Endothelial cell of umbilical vein (primary cell): ENCODE data around the gene LGALS8. TPM values are rescaled to one million over a fixed set of nuclear protein-coding genes. Genes with fewer than 3 reads are reported as not detected.
A peak's percentile ranks its signal among the peaks of the same experiment; 100 is the strongest.

Source experiments
- BruUV-seq: library from RNA; stranded (reverse); fragments of 400-500 nt; replicated peaks from 2 replicates; lab custom pipeline; 2021; lab: Mats Ljungman, UMichigan
- CTCF ChIA-PET: fragments of 300-600, 350-600 bp; sonication (Branson Sonifier 250); formaldehyde crosslinking; loops from one replicate; lab custom pipeline; 2021; ENCODE audit warnings: antibody characterized with exemption, inconsistent platforms; lab: Charles Lee
- POLR2A ChIA-PET: fragments of 300-600, 350-600 bp; sonication (Branson Sonifier 250); formaldehyde crosslinking; loops from one replicate; lab custom pipeline; 2021; ENCODE audit warnings: antibody characterized with exemption, inconsistent platforms; lab: Charles Lee
- DNase-seq: peaks from one replicate; pipeline ENCODE4 v3.0.0-alpha.2; 2011; ENCODE audit warnings: low read depth, low spot score
- FAIRE-seq: peaks from 2 replicates; lab custom pipeline; 2011; peaks lifted over from hg19 to GRCh38; lab: Jason Lieb, UNC
- H2AFZ ChIP-seq: 2 replicates; pipeline ENCODE4 v1.6.0; 2012; ENCODE audit warnings: low read depth, low read length, control low read depth, inconsistent platforms
- H3K27ac ChIP-seq: 2 replicates; pipeline ENCODE4 v1.5.1; 2011; ENCODE audit warnings: low read depth, mild to moderate bottlenecking, control low read depth, low read length, moderate library complexity; ENCODE audit not compliant: insufficient read depth
- H3K27me3 ChIP-seq, 2 experiments: 2 replicates each; pipeline versions ENCODE4 v1.6.0 to v1.6.1; 2011; ENCODE audit warnings: low read length in 2 of 2, mixed read lengths in 1 of 2; ENCODE audit not compliant: control insufficient read depth in 2 of 2, insufficient read depth in 2 of 2
- H3K36me3 ChIP-seq, 2 experiments: 2 replicates in 1 of 2; 3 replicates in 1 of 2; pipeline ENCODE4 v1.5.1; 2011; ENCODE audit warnings: low read length in 2 of 2, mild to moderate bottlenecking in 1 of 2, moderate library complexity in 1 of 2; ENCODE audit not compliant: control insufficient read depth in 2 of 2, insufficient read depth in 2 of 2; ENCODE audit errors: extremely low read depth in 1 of 2
- H3K4me1 ChIP-seq: 3 replicates; pipeline ENCODE4 v1.5.1; 2011; ENCODE audit warnings: mild to moderate bottlenecking, low read length; ENCODE audit not compliant: control insufficient read depth, insufficient read depth; ENCODE audit errors: extremely low read depth
- H3K4me2 ChIP-seq: 2 replicates; pipeline ENCODE4 v1.6.1; 2011; ENCODE audit warnings: low read length, control low read depth, mixed read lengths; ENCODE audit not compliant: insufficient read depth
- H3K4me3 ChIP-seq, 3 experiments: fragments of 200-600 bp in 1 of 3; sonication (generic), shearing (Covaris generic) in 1 of 3; replicated peaks in 1 of 3; 2 replicates each; pipeline ENCODE4 v1.5.1; 2011 to 2016; ENCODE audit warnings: control low read depth in 3 of 3, low read length in 3 of 3, mild to moderate bottlenecking in 2 of 3, inconsistent platforms in 1 of 3, low read depth in 1 of 3, moderate library complexity in 1 of 3; ENCODE audit not compliant: insufficient read depth in 1 of 3
- H3K79me2 ChIP-seq: 2 replicates; pipeline ENCODE4 v1.6.0; 2012; ENCODE audit warnings: low read length, inconsistent platforms; ENCODE audit not compliant: control insufficient read depth, insufficient read depth
- H3K9ac ChIP-seq: replicated peaks from 2 replicates; pipeline ENCODE3; 2011; ENCODE audit warnings: low read length, control low read depth; ENCODE audit not compliant: insufficient read depth; ENCODE audit errors: extremely low read depth
- H3K9me1 ChIP-seq: replicated peaks from 3 replicates; pipeline ENCODE4 v1.6.0; 2011; ENCODE audit warnings: mild to moderate bottlenecking, low read length; ENCODE audit not compliant: control insufficient read depth, insufficient read depth; ENCODE audit errors: extremely low read depth
- H3K9me3 ChIP-seq: replicated peaks from 2 replicates; pipeline ENCODE4 v1.5.1; 2012; ENCODE audit warnings: low read length, inconsistent platforms; ENCODE audit not compliant: control insufficient read depth, insufficient read depth
- H4K20me1 ChIP-seq: replicated peaks from 2 replicates; pipeline ENCODE3; 2011; ENCODE audit warnings: mild to moderate bottlenecking, low read length; ENCODE audit not compliant: control insufficient read depth, insufficient read depth; ENCODE audit errors: extremely low read depth
- EZH2 ChIP-seq: IDR thresholded peaks from 2 replicates; pipeline ENCODE4 v1.6.1; 2012; ENCODE audit warnings: borderline replicate concordance, low read depth, mild to moderate bottlenecking, moderate library complexity, low read length, inconsistent platforms; ENCODE audit not compliant: severe bottlenecking
- JUN ChIP-seq: IDR thresholded peaks from 2 replicates; pipeline ENCODE4 v1.6.1; 2011; ENCODE audit warnings: borderline replicate concordance, low read depth; ENCODE audit not compliant: insufficient read length, insufficient read depth
- MAX ChIP-seq: IDR thresholded peaks from 2 replicates; pipeline ENCODE4 v1.6.1; 2011; ENCODE audit not compliant: insufficient read depth, insufficient read length
- MYC ChIP-seq: IDR thresholded peaks from one replicate; pipeline ENCODE4 v1.6.1; 2011; ENCODE audit warnings: mild to moderate bottlenecking, low read depth, low read length
- POLR2A ChIP-seq: IDR thresholded peaks from 2 replicates; pipeline ENCODE4 v1.6.1; 2012; ENCODE audit warnings: low read depth, mild to moderate bottlenecking, control low read depth, low read length
- POLR2AphosphoS5 ChIP-seq: IDR thresholded peaks from 2 replicates; pipeline ENCODE4 v1.6.1; 2012; ENCODE audit warnings: low read depth, mild to moderate bottlenecking, control low read depth, low read length, moderate library complexity; ENCODE audit not compliant: insufficient read depth
- dilution Hi-C: fragments of 300-500 bp; cut with MboI; formaldehyde crosslinking; loops from one replicate; pipeline ENCODE4 v1.15.0; 2019; ENCODE audit warnings: low sequenced_read_pairs; ENCODE audit not compliant: extremely low pct_ligation_motif_present
- intact Hi-C: fragments of 100-400 bp; cut with micrococcal nuclease; formaldehyde crosslinking; loops from one replicate; pipeline ENCODE4 v1.10.0; 2022
- polyA plus RNA-seq, 4 experiments: library from polyadenylated mRNA; depleted of rRNA in 3 of 4; stranded (reverse) in 3 of 4; unstranded in 1 of 4; fragments of >200 nt; gene quantifications; 2 replicates each; pipeline versions ENCODE4 v1.2.1 to v1.2.3, GENCODE V29; 2011 to 2012; ENCODE audit warnings: missing spikeins in 1 of 4
- total RNA-seq: library from RNA; stranded (reverse); gene quantifications from 2 replicates; pipeline ENCODE4 v1.2.3, GENCODE V29; 2021
- TF ChIP-seq, protein P1 (sequence below), 2 donors: IDR thresholded peaks; 1 replicate in 1 of 2; 2 replicates in 1 of 2; pipeline ENCODE4 v1.5.1; 2011; ENCODE audit warnings: low read length in 2 of 2, mild to moderate bottlenecking in 2 of 2, moderate library complexity in 2 of 2, control low read depth in 1 of 2, inconsistent platforms in 1 of 2, low read depth in 1 of 2; ENCODE audit not compliant: insufficient read depth in 1 of 2; ENCODE audit errors: extremely low read depth in 1 of 2

The LGALS8 gene
- total and polyA plus RNA-seq, 2 donors (not counting 3 experiments of a cell fraction or from before 2014, with no cell fraction given): 45.6 to 49.9 TPM

- no peak overlapping the region for H2AFZ ChIP-seq
- H3K27me3 ChIP-seq: peaks cover 2 to 5% of the 10 kb centered on the region in 2 experiments
- ChIA-PET POLR2A (no interaction called here), CTCF (interaction anchor here (1.2 kb wide), 1 partner anchor 10 kb away, joined by 3 read pairs; no protein-coding TSS in a partner anchor)
- H3K4me3 ChIP-seq: no peak overlapping the region
- BruUV-seq: no TSS peak
- H3K9me1 ChIP-seq: no peaks in the 10 kb centered on the region
- dilution Hi-C loops (no loop called here), intact Hi-C loops (no loop called here)
- FAIRE-seq (no peak), DNase-seq (peak; percentile 31)
- H3K9me3 ChIP-seq: no peaks in the 10 kb centered on the region
- H3K36me3 ChIP-seq: no peaks in the 10 kb centered on the region
- peaks cover 10% of the 10 kb centered on the region for H3K4me1 ChIP-seq
- no peak overlapping the region for H3K9ac ChIP-seq
- no peak overlapping the region for H3K27ac ChIP-seq
- no peak overlapping the region for H3K4me2 ChIP-seq
- H3K79me2 ChIP-seq: no peaks in the 10 kb centered on the region
- peak; percentile 13 for TF ChIP-seq JUN
- no peak for TF ChIP-seq POLR2A
- no peak for TF ChIP-seq MAX
- no peak for TF ChIP-seq EZH2
- TF ChIP-seq, protein P1, sequence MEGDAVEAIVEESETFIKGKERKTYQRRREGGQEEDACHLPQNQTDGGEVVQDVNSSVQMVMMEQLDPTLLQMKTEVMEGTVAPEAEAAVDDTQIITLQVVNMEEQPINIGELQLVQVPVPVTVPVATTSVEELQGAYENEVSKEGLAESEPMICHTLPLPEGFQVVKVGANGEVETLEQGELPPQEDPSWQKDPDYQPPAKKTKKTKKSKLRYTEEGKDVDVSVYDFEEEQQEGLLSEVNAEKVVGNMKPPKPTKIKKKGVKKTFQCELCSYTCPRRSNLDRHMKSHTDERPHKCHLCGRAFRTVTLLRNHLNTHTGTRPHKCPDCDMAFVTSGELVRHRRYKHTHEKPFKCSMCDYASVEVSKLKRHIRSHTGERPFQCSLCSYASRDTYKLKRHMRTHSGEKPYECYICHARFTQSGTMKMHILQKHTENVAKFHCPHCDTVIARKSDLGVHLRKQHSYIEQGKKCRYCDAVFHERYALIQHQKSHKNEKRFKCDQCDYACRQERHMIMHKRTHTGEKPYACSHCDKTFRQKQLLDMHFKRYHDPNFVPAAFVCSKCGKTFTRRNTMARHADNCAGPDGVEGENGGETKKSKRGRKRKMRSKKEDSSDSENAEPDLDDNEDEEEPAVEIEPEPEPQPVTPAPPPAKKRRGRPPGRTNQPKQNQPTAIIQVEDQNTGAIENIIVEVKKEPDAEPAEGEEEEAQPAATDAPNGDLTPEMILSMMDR (IDR thresholded peaks at IDR 0.05; ENCODE audit: extremely low read depth in 1 of 2, insufficient read depth in 1 of 2, low read depth in 1 of 2, low read length in 2 of 2): no peak
- TF ChIP-seq MYC: no peak
- TF ChIP-seq POLR2AphosphoS5: no peak
- H4K20me1 ChIP-seq: no peaks in the 10 kb centered on the region
Observed at GRCh38 chr1:236507022-236507700, 16.6 kb upstream of the LGALS8 start.
